Measurements from ENCODE around the gene LRP1B. TPM values are rescaled to one million over a fixed set of nuclear protein-coding genes. Genes with fewer than 3 reads are reported as not detected.

The LRP1B gene
- total RNA-seq, 1 experiment from 2014 or later, result 0.21 TPM

DNA sequence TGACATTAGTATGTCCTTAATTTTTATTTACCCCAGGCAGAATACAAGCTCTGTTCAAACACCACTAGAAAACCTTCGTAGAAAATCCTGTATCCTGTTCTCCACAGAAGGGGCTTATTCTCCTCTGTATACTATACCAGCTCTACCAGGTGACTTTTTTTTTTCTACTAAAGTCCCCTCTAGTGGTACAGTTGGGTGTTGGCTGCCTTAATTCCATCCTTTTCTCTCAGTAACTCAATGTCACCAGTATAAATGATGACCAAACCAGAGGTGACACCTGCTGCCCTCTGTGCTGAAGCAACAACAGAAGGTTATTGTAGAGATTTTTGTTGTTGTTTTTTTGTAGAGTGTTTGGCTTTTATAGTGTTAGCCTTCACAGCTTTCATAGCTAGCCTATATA, 1322.0 kb downstream of the LRP1B start:
- BruUV-seq (replicated peaks), result no TSS peak
- intact Hi-C loops (cut with micrococcal nuclease; ENCODE audit: unreplicated experiment), result loop anchor here (5.0 kb wide), 1 partner anchor 152 kb away; no protein-coding TSS in a partner anchor
- Mint-ChIP-seq H3K4me1 (ENCODE audit: low read depth, unreplicated experiment) (peaks cover 29% of the 10 kb centered on the region), H3K36me3 (ENCODE audit: insufficient read depth, unreplicated experiment) (no peaks in the 10 kb centered on the region), H3K4me3 (ENCODE audit: low read depth, unreplicated experiment) (no peak overlapping the region), H3K27me3 (ENCODE audit: unreplicated experiment) (no peaks in the 10 kb centered on the region), H3K27ac (ENCODE audit: unreplicated experiment) (no peak overlapping the region), H3K9me3 (ENCODE audit: low read depth, unreplicated experiment) (no peaks in the 10 kb centered on the region)
- CTCF ChIA-PET, result no interaction called here
- DNase-seq, result no peak
- TF ChIP-seq, protein P1, sequence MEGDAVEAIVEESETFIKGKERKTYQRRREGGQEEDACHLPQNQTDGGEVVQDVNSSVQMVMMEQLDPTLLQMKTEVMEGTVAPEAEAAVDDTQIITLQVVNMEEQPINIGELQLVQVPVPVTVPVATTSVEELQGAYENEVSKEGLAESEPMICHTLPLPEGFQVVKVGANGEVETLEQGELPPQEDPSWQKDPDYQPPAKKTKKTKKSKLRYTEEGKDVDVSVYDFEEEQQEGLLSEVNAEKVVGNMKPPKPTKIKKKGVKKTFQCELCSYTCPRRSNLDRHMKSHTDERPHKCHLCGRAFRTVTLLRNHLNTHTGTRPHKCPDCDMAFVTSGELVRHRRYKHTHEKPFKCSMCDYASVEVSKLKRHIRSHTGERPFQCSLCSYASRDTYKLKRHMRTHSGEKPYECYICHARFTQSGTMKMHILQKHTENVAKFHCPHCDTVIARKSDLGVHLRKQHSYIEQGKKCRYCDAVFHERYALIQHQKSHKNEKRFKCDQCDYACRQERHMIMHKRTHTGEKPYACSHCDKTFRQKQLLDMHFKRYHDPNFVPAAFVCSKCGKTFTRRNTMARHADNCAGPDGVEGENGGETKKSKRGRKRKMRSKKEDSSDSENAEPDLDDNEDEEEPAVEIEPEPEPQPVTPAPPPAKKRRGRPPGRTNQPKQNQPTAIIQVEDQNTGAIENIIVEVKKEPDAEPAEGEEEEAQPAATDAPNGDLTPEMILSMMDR (IDR thresholded peaks at IDR 0.05; ENCODE audit: unreplicated experiment), result no peak

DNA sequence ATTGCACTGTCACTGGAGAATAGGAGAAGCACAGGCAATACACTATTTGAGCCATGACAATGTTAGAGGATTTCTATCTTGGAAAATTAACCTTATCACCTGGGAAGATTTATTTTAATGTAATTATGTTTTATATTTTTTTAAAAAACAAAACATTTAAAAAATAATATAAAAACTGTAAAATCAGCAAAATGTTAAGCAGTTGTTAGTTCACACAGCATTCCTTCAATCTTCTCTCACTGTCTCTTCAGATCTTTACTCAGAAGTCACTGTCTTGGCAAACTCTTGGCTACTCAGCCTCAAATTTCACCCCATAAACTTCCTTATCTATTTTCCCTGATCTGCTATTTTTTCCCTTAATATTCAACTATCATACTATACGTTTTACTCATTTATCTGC, 1322.6 kb downstream of the LRP1B start:
- CTCF ChIA-PET, result no interaction called here
- Mint-ChIP-seq H3K36me3 (ENCODE audit: insufficient read depth, unreplicated experiment) (no peaks in the 10 kb centered on the region), H3K9me3 (ENCODE audit: low read depth, unreplicated experiment) (no peaks in the 10 kb centered on the region), H3K27ac (ENCODE audit: unreplicated experiment) (no peak overlapping the region), H3K27me3 (ENCODE audit: unreplicated experiment) (no peaks in the 10 kb centered on the region), H3K4me3 (ENCODE audit: low read depth, unreplicated experiment) (no peak overlapping the region), H3K4me1 (ENCODE audit: low read depth, unreplicated experiment) (peaks cover 25% of the 10 kb centered on the region)
- no TSS peak for BruUV-seq (replicated peaks)
- intact Hi-C loops (cut with micrococcal nuclease; ENCODE audit: unreplicated experiment), result loop anchor here (5.0 kb wide), 1 partner anchor 151 kb away; no protein-coding TSS in a partner anchor
- TF ChIP-seq, protein P1 (IDR thresholded peaks at IDR 0.05; ENCODE audit: unreplicated experiment), result no peak
- no peak for DNase-seq

DNA sequence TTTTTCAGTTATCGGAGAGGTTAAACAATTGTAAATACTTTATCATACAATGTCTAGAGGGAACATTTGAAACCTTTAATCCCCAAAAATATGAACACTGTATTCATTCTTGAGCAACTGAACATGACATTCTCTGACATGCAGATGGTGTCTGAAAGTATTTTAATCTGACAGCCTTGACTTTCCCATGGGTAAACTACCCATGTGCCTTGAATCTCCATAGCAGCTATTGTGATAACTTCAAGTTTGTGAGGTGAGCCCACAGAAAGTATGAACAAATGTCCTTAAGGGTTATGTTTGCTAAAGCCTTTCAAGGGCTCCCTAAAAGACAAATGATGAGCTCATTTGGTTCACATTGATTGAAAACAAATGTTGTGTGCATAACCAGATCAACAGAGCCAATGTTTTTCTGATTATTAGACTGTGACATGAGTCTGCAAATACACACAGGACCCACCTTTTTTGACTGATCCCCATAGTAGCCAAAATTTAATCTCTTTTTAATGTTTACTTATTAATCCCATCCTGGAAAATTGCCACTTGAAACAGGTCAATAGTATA, 1326.0 kb downstream of the LRP1B start:
- H3K9me3 Mint-ChIP-seq (ENCODE audit: low read depth, unreplicated experiment), result no peaks in the 10 kb centered on the region
- no TSS peak for BruUV-seq (replicated peaks)
- peaks cover 15% of the 10 kb centered on the region for H3K4me1 Mint-ChIP-seq (ENCODE audit: low read depth, unreplicated experiment)
- no peak for DNase-seq
- H3K27ac Mint-ChIP-seq (ENCODE audit: unreplicated experiment), result no peak overlapping the region
- H3K27me3 Mint-ChIP-seq (ENCODE audit: unreplicated experiment), result no peaks in the 10 kb centered on the region
- CTCF ChIA-PET, result no interaction called here
- no peaks in the 10 kb centered on the region for H3K36me3 Mint-ChIP-seq (ENCODE audit: insufficient read depth, unreplicated experiment)
- TF ChIP-seq, protein P1 (IDR thresholded peaks at IDR 0.05; ENCODE audit: unreplicated experiment), result no peak
- intact Hi-C loops (cut with micrococcal nuclease; ENCODE audit: unreplicated experiment), result loop anchor here (5.0 kb wide), 2 partner anchors 147 to 217 kb away; no protein-coding TSS in a partner anchor
- no peak overlapping the region for H3K4me3 Mint-ChIP-seq (ENCODE audit: low read depth, unreplicated experiment)

DNA sequence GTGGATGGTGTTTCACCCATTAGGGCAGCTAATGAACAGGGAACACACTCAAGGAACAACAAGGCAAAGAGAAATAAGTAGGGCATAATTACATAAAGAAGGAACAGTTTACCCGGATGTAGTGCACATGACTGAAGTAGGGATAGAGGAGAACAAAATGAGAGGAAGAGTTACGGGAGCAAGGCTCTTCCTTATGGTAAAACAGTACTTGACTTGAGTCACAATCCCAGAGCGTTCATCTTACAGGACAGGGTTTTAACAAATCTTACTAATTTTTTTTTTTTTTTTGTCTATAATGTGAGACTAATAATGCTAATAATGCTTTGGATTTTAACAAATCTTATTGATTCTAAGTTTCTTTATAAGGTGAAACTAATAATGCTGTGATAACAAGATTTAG, 1329.5 kb downstream of the LRP1B start:
- intact Hi-C loops (cut with micrococcal nuclease; ENCODE audit: unreplicated experiment), result loop anchor here (5.0 kb wide), 1 partner anchor 214 kb away; no protein-coding TSS in a partner anchor
- BruUV-seq (replicated peaks), result no TSS peak
- Mint-ChIP-seq H3K27me3 (ENCODE audit: unreplicated experiment) (no peaks in the 10 kb centered on the region), H3K4me1 (ENCODE audit: low read depth, unreplicated experiment) (peaks cover 9% of the 10 kb centered on the region), H3K9me3 (ENCODE audit: low read depth, unreplicated experiment) (no peaks in the 10 kb centered on the region), H3K36me3 (ENCODE audit: insufficient read depth, unreplicated experiment) (no peaks in the 10 kb centered on the region), H3K4me3 (ENCODE audit: low read depth, unreplicated experiment) (no peak overlapping the region), H3K27ac (ENCODE audit: unreplicated experiment) (no peak overlapping the region)
- TF ChIP-seq, protein P1 (IDR thresholded peaks at IDR 0.05; ENCODE audit: unreplicated experiment), result no peak
- CTCF ChIA-PET, result no interaction called here
- DNase-seq, result no peak
